ENCODE measurements around the gene RUNX1. TPM values are rescaled to one million over a fixed set of nuclear protein-coding genes. Genes with fewer than 3 reads are reported as not detected.
"Not testable (repeated sequence)": the region's sequence is repeated elsewhere in the genome, so short reads cannot be mapped to it uniquely, and the experiment has no call there.

The RUNX1 gene
- total RNA-seq, 1 experiment from 2014 or later: 55.2 TPM

GRCh38 chr21:34996304-34997101 is 52.6 kb downstream of the RUNX1 start:
- no peaks in the 10 kb centered on the region for H3K27me3 ChIP-seq (ENCODE audit: low read length)
- H3K9me3 ChIP-seq (ENCODE audit: low read length): no peaks in the 10 kb centered on the region
- H3K79me2 ChIP-seq (ENCODE audit: low read length): peaks cover 43% of the 10 kb centered on the region
- no peak overlapping the region for H2AFZ ChIP-seq (ENCODE audit: low read length)
- ATAC-seq (no peak), DNase-seq (no peak)
- CTCF ChIA-PET: no interaction called here
- no peak overlapping the region for H3K9ac ChIP-seq (ENCODE audit: low read length)
- no peak overlapping the region for H3K27ac ChIP-seq (ENCODE audit: low read length)
- H4K20me1 ChIP-seq (ENCODE audit: low read length): no peaks in the 10 kb centered on the region
- H3F3A ChIP-seq (ENCODE audit: low read length, unreplicated experiment): no peaks in the 10 kb centered on the region
- TF ChIP-seq EZH2phosphoT487 (IDR thresholded peaks at IDR 0.05; ENCODE audit: borderline replicate concordance, low read length) (no peak), EZH2 (IDR thresholded peaks at IDR 0.05; ENCODE audit: low read length, unreplicated experiment) (no peak), CTCF (conservative IDR thresholded peaks at IDR 0.05; ENCODE audit: low read depth, low read length) (no peak)
- no peak overlapping the region for H3K4me3 ChIP-seq (ENCODE audit: low read length)
- BruUV-seq (replicated peaks): no TSS peak
- no peaks in the 10 kb centered on the region for H3K9me2 ChIP-seq (replicated peaks; ENCODE audit: low read length)
- H3K36me3 ChIP-seq (ENCODE audit: low read depth, low read length): peaks cover 4% of the 10 kb centered on the region
- POLR2A ChIA-PET (ENCODE audit: unreplicated experiment): no interaction called here
- H3K4me2 ChIP-seq (ENCODE audit: low read length): no peak overlapping the region
- no peaks in the 10 kb centered on the region for H3K4me1 ChIP-seq (ENCODE audit: insufficient read depth, low read length)
- intact Hi-C loops (cut with micrococcal nuclease): no loop called here

- ATAC-seq (no peak), DNase-seq (no peak)
- no peaks in the 10 kb centered on the region for H4K20me1 ChIP-seq (ENCODE audit: low read length)
- ChIA-PET CTCF (no interaction called here), POLR2A (ENCODE audit: unreplicated experiment) (no interaction called here)
- no peaks in the 10 kb centered on the region for H3K27me3 ChIP-seq (ENCODE audit: low read length)
- peaks cover 40% of the 10 kb centered on the region for H3K79me2 ChIP-seq (ENCODE audit: low read length)
- no peak overlapping the region for H3K27ac ChIP-seq (ENCODE audit: low read length)
- no peak overlapping the region for H3K9ac ChIP-seq (ENCODE audit: low read length)
- TF ChIP-seq EZH2phosphoT487 (IDR thresholded peaks at IDR 0.05; ENCODE audit: borderline replicate concordance, low read length) (no peak), EZH2 (IDR thresholded peaks at IDR 0.05; ENCODE audit: low read length, unreplicated experiment) (no peak), CTCF (conservative IDR thresholded peaks at IDR 0.05; ENCODE audit: low read depth, low read length) (no peak)
- peaks cover 4% of the 10 kb centered on the region for H3K36me3 ChIP-seq (ENCODE audit: low read depth, low read length)
- no peak overlapping the region for H3K4me3 ChIP-seq (ENCODE audit: low read length)
- H3F3A ChIP-seq (ENCODE audit: low read length, unreplicated experiment): no peaks in the 10 kb centered on the region
- H3K9me3 ChIP-seq (ENCODE audit: low read length): no peaks in the 10 kb centered on the region
- no TSS peak for BruUV-seq (replicated peaks)
- H3K4me1 ChIP-seq (ENCODE audit: insufficient read depth, low read length): no peaks in the 10 kb centered on the region
- intact Hi-C loops (cut with micrococcal nuclease): no loop called here
- H2AFZ ChIP-seq (ENCODE audit: low read length): no peak overlapping the region
- H3K9me2 ChIP-seq (replicated peaks; ENCODE audit: low read length): no peaks in the 10 kb centered on the region
- no peak overlapping the region for H3K4me2 ChIP-seq (ENCODE audit: low read length)
Observed at GRCh38 chr21:34995979-34996303, 53.2 kb downstream of the RUNX1 start.

GRCh38 chr21:34994766-34995631 is 54.1 kb downstream of the RUNX1 start:
- no TSS peak for BruUV-seq (replicated peaks)
- intact Hi-C loops (cut with micrococcal nuclease): no loop called here
- H2AFZ ChIP-seq (ENCODE audit: low read length): no peak overlapping the region
- H3K9me2 ChIP-seq (replicated peaks; ENCODE audit: low read length): no peaks in the 10 kb centered on the region
- no peak overlapping the region for H3K4me3 ChIP-seq (ENCODE audit: low read length)
- H3K4me1 ChIP-seq (ENCODE audit: insufficient read depth, low read length): no peaks in the 10 kb centered on the region
- no peak overlapping the region for H3K27ac ChIP-seq (ENCODE audit: low read length)
- ATAC-seq (no peak), DNase-seq (no peak)
- H4K20me1 ChIP-seq (ENCODE audit: low read length): no peaks in the 10 kb centered on the region
- H3K9ac ChIP-seq (ENCODE audit: low read length): no peak overlapping the region
- TF ChIP-seq EZH2phosphoT487 (IDR thresholded peaks at IDR 0.05; ENCODE audit: borderline replicate concordance, low read length) (no peak), EZH2 (IDR thresholded peaks at IDR 0.05; ENCODE audit: low read length, unreplicated experiment) (no peak), CTCF (conservative IDR thresholded peaks at IDR 0.05; ENCODE audit: low read depth, low read length) (no peak)
- H3F3A ChIP-seq (ENCODE audit: low read length, unreplicated experiment): no peaks in the 10 kb centered on the region
- CTCF ChIA-PET: no interaction called here
- H3K36me3 ChIP-seq (ENCODE audit: low read depth, low read length): peaks cover 4% of the 10 kb centered on the region
- H3K4me2 ChIP-seq (ENCODE audit: low read length): no peak overlapping the region
- no peaks in the 10 kb centered on the region for H3K27me3 ChIP-seq (ENCODE audit: low read length)
- H3K79me2 ChIP-seq (ENCODE audit: low read length): peaks cover 34% of the 10 kb centered on the region
- no peaks in the 10 kb centered on the region for H3K9me3 ChIP-seq (ENCODE audit: low read length)
- POLR2A ChIA-PET (ENCODE audit: unreplicated experiment): no interaction called here

- CTCF ChIA-PET; BruUV-seq (replicated peaks); H3K9me2 ChIP-seq (replicated peaks; ENCODE audit: low read length); DNase-seq; H2AFZ ChIP-seq (ENCODE audit: low read length); H3K9ac ChIP-seq (ENCODE audit: low read length); H3K36me3 ChIP-seq (ENCODE audit: low read depth, low read length); H3K9me3 ChIP-seq (ENCODE audit: low read length); H3K4me1 ChIP-seq (ENCODE audit: insufficient read depth, low read length); H4K20me1 ChIP-seq (ENCODE audit: low read length); ATAC-seq; H3K27me3 ChIP-seq (ENCODE audit: low read length); H3K27ac ChIP-seq (ENCODE audit: low read length); H3K4me2 ChIP-seq (ENCODE audit: low read length); H3F3A ChIP-seq (ENCODE audit: low read length, unreplicated experiment); intact Hi-C loops (cut with micrococcal nuclease); POLR2A ChIA-PET (ENCODE audit: unreplicated experiment); H3K4me3 ChIP-seq (ENCODE audit: low read length): not testable (repeated sequence)
- H3K79me2 ChIP-seq (ENCODE audit: low read length): peaks cover 22% of the 10 kb centered on the region
Observed at GRCh38 chr21:34993521-34993921, 55.6 kb downstream of the RUNX1 start.
